GM12874 (cell line): ENCODE measurements around the gene CDT1.

Experiments used
- TF ChIP-seq, protein P1 (sequence below): IDR thresholded peaks from 2 replicates; pipeline ENCODE4 v1.5.1; 2011; ENCODE audit warnings: low read depth, mild to moderate bottlenecking, control low read depth, low read length, moderate library complexity; ENCODE audit not compliant: insufficient read depth

CDT1 gene

DNA sequence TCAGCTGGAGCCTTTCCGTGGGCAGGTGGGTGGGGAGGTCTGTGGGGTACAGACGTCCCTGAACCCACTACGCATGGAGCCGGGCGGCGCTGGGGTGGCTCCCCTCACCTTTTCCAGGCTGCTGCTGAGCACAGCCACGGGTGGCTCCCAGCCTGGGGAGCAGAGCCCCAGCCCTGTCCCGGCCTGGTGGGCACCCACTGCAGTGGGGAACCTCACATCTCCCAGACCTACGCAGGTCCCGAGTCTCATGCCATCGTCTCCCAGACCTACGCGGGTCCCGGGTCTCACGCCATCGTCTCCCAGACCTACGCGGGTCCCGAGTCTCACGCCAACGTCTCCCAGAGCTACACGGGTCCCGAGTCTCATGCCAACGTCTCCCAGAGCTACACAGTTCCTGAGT, 25.1 kb downstream of the CDT1 start:
- TF ChIP-seq, protein P1, sequence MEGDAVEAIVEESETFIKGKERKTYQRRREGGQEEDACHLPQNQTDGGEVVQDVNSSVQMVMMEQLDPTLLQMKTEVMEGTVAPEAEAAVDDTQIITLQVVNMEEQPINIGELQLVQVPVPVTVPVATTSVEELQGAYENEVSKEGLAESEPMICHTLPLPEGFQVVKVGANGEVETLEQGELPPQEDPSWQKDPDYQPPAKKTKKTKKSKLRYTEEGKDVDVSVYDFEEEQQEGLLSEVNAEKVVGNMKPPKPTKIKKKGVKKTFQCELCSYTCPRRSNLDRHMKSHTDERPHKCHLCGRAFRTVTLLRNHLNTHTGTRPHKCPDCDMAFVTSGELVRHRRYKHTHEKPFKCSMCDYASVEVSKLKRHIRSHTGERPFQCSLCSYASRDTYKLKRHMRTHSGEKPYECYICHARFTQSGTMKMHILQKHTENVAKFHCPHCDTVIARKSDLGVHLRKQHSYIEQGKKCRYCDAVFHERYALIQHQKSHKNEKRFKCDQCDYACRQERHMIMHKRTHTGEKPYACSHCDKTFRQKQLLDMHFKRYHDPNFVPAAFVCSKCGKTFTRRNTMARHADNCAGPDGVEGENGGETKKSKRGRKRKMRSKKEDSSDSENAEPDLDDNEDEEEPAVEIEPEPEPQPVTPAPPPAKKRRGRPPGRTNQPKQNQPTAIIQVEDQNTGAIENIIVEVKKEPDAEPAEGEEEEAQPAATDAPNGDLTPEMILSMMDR = no peak

DNA sequence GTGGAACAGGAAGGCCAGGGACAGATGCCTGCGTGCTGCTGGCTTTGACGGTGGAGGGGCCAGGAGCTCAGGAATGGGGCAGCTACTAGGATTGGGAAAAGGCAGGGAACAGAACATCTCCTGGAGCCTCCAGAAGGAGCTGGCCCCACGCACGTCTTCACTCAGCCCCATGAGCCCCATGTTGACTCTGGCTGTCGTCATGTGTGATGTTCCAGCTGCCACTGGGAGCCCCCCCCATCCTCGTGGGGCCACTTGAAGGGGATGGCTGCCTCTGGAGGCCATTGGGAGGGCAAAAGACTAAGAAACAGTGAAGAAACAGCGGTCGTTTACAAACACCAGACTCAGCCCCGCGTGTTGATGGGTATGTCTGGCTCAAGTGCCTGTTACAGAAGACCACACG, 26.7 kb downstream of the CDT1 start:
- TF ChIP-seq, protein P1 = no peak

DNA sequence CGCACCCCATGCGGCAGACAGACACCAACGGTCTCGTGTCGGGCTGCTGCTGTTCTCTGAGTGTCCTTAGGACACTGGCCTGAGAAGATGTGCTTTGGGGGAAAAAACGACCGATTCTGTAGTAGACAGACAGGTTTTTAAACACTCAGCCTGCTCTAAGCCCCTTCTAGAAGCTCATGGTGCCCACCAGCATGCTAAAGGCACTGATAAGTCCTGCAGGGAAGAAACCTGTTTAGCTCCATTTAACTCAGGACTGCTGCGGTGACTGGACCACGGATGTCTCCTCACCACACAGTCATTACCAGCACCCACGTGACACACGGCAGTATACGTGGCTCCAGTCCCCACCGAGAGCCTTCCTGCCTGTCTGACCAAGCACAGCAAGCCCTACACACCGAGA, 27.2 kb downstream of the CDT1 start:
- TF ChIP-seq, protein P1 = no peak

DNA sequence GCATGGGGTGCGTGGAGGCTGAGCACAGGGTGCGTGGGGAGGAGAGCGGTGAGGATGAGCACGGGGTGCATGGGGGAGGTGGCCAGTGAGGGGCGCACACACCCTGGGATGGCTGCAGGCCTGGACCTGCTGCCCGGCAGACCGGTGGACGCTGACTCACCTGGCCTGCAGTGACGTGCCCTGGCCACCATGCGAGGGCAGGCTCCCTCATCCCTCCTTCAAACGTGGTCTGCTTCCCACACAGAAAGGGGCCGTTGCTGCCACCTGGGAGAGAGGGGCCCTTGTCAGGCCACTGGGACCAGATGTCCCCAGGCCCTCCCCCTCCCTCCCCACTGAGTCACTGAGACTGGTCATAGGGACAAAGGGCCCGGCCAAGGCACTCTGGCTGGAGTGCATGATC, 28.2 kb downstream of the CDT1 start:
- TF ChIP-seq, protein P1 = no peak

DNA sequence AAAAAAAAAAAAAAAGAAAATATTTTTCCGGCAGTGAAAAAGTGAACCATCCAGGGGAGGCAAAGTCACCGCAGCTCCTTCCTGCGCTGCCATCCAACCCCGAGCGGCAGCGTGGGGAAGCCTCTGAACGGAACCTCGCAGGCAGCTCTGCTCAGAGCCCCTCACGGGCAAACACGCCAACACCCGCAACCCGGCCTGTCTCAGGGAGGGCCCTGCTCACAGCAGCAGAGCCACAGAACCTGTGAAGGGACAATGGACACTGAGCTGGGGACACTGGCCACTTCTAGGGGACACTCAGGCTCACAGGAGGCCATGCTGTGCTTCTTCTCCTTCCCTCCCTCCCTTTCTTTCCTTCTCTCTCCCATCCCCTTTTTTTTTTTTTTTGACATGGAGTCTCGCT, 29.5 kb downstream of the CDT1 start:
- TF ChIP-seq, protein P1 = no peak

DNA sequence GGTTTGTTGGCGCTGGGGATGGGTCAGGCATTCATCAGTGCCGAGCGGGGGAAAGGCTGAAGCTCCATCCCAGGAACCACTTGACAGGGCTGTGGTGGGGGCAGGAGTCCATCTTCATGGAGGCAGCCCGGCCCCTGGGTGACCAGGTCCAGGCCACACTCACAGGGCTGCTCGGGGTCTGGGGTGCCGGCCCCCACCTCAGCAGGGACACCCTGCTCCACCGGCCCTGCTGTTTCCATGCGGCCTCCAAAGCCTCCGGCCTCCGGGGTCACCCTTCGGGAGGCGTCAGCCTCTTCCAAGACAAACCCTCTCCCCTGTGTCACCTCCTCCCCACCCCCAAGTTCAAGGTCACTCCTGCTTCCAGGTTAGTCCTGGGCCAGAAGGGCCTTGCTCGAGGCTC, 31.1 kb downstream of the CDT1 start:
- TF ChIP-seq, protein P1 = no peak

DNA sequence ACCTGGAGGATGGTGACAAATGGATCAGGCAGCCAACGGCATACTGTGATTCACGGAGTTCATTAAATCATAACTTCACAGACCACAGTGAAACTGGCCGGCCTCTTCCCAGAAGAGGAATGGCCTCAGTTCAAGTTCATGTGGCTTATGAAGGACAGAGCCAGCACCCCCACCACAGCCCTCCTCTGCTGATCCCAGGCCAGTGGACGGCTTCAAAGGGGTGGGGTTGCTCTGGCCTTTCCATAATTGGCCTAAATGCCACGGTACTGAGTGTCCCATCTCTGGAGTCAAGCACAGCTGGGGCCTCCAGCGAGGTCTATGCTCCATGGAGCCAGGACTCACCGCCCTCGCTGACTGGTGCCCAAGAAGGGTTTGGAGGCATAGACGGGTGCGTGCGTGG, 31.8 kb downstream of the CDT1 start:
- TF ChIP-seq, protein P1 = no peak

DNA sequence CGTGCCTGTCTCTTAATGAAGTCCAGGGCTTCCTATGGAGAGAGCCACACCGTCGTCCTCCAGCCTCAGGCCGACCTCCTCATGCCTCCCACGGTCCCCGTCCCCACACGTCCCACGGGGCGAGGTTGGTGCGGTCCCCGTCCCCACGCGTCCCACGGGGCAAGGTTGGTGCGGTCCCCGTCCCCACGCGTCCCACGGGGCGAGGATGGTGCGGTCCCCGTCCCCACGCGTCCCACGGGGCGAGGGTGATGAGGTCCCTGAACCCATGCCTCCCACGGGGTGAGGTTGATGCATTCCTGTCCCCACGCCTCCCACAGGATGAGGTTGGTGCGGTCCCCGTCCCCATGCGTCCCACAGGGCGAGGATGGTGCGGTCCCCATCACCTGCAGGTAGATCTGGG, 32.2 kb downstream of the CDT1 start:
- TF ChIP-seq, protein P1 = no peak
